Loucy (cell line): ENCODE data around the gene CTSH.
A peak's percentile ranks its signal among the peaks of the same experiment; 100 is the strongest.

Experiments
- H2AFZ ChIP-seq: fragments of 200-600 bp; sonication (generic); 2 replicates; pipeline ENCODE4 v1.6.0; 2016; ENCODE audit warnings: antibody characterized with exemption, mild to moderate bottlenecking, low read length, moderate library complexity
- H3F3A ChIP-seq: fragments of 200-600 bp; 2 replicates; pipeline ENCODE4 v1.6.0; 2016; ENCODE audit warnings: antibody characterized with exemption, low read depth, mild to moderate bottlenecking
- H3K27me3 ChIP-seq: fragments of 200-600 bp; sonication (generic); 2 replicates; pipeline ENCODE4 v1.6.1; 2014; ENCODE audit warnings: low read length, mild to moderate bottlenecking; ENCODE audit not compliant: insufficient read depth, poor library complexity, severe bottlenecking
- H3K36me3 ChIP-seq: fragments of 200-600 bp; sonication (generic); 2 replicates; pipeline ENCODE4 v1.6.1; 2016; ENCODE audit warnings: low read length; ENCODE audit not compliant: insufficient read depth
- H3K4me1 ChIP-seq: fragments of 200-600 bp; sonication (generic); 2 replicates; pipeline ENCODE4 v1.5.1; 2014; ENCODE audit warnings: low read length, mild to moderate bottlenecking; ENCODE audit not compliant: insufficient read depth, poor library complexity, severe bottlenecking
- H3K4me2 ChIP-seq: fragments of 200-600 bp; sonication (generic); 2 replicates; pipeline ENCODE4 v1.6.0; 2014; ENCODE audit warnings: antibody characterized with exemption, low read length, low read depth, mild to moderate bottlenecking; ENCODE audit not compliant: poor library complexity, severe bottlenecking
- H3K4me3 ChIP-seq: fragments of 200-600 bp; sonication (generic); 2 replicates; pipeline ENCODE4 v1.5.1; 2014; ENCODE audit warnings: low read length, mild to moderate bottlenecking, mixed read lengths; ENCODE audit not compliant: poor library complexity, severe bottlenecking
- H3K79me2 ChIP-seq: fragments of 200-600 bp; sonication (generic); 2 replicates; pipeline ENCODE4 v1.6.1; 2014; ENCODE audit warnings: low read length; ENCODE audit not compliant: insufficient read depth
- H3K9ac ChIP-seq: fragments of 200-600 bp; sonication (generic); 2 replicates; pipeline ENCODE4 v1.6.0; 2014; ENCODE audit warnings: mild to moderate bottlenecking, low read depth, low read length, moderate library complexity; ENCODE audit not compliant: poor library complexity, severe bottlenecking
- H3K9me2 ChIP-seq: fragments of 200-600 bp; sonication (generic); replicated peaks from 2 replicates; pipeline ENCODE4 v1.6.1; 2016; ENCODE audit warnings: low read depth, low read length, mixed read lengths
- H3K9me3 ChIP-seq: fragments of 200-600 bp; sonication (generic); 2 replicates; pipeline ENCODE4 v1.6.1; 2014; ENCODE audit warnings: mild to moderate bottlenecking, antibody characterized with exemption, low read length, low read depth; ENCODE audit not compliant: insufficient read depth
- H4K20me1 ChIP-seq: fragments of 200-600 bp; sonication (generic); 2 replicates; pipeline ENCODE4 v1.6.0; 2014; ENCODE audit warnings: antibody characterized with exemption, low read length, mild to moderate bottlenecking; ENCODE audit not compliant: insufficient read depth, poor library complexity, severe bottlenecking
- EZH2phosphoT487 ChIP-seq: fragments of 200-600 bp; IDR thresholded peaks from 2 replicates; pipeline ENCODE4 v1.6.1; 2018; ENCODE audit warnings: antibody characterized with exemption, mild to moderate bottlenecking, moderate library complexity, borderline replicate concordance
- TF ChIP-seq, protein P1 (sequence below): fragments of 200-600 bp; sonication (generic); conservative IDR thresholded peaks from 2 replicates; pipeline ENCODE4 v1.5.1; 2014; ENCODE audit warnings: mild to moderate bottlenecking, antibody characterized with exemption, low read length

The CTSH gene

DNA sequence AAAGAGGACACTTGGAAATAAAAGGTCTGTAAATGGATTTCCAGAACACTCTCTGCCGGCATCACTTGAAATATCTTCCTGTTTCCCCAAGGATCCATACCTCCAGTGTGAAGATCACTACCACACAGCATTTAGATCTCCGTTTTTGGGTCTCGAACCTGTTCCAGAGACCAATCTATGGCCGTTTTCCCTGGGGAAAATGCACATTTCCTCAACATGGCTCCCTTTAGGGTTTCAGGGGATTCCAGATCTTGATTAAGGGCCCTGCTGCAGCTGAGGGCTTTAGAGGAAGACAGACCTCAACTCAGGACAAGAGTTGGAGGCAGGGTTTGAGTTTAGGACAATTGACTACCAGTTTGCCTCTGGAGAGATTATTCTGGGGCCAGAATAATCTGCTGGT is 2.1 kb downstream of the CTSH start:
- Histone ChIP-seq H4K20me1 (no peaks in the 10 kb centered on the region), H3K27me3 (no peaks in the 10 kb centered on the region), H3F3A (no peaks in the 10 kb centered on the region; the same call in 1 of the 2 replicates), H3K4me2 (no peak overlapping the region), H3K9ac (no peak overlapping the region), H3K79me2 (peaks cover 23% of the 10 kb centered on the region; the same call in 1 of the 2 replicates), H3K4me1 (peaks cover 31% of the 10 kb centered on the region), H2AFZ (no peak overlapping the region), H3K36me3 (no peaks in the 10 kb centered on the region), H3K9me3 (no peaks in the 10 kb centered on the region), H3K9me2 (no peaks in the 10 kb centered on the region), H3K4me3 (no peak overlapping the region)
- TF ChIP-seq, protein P1, sequence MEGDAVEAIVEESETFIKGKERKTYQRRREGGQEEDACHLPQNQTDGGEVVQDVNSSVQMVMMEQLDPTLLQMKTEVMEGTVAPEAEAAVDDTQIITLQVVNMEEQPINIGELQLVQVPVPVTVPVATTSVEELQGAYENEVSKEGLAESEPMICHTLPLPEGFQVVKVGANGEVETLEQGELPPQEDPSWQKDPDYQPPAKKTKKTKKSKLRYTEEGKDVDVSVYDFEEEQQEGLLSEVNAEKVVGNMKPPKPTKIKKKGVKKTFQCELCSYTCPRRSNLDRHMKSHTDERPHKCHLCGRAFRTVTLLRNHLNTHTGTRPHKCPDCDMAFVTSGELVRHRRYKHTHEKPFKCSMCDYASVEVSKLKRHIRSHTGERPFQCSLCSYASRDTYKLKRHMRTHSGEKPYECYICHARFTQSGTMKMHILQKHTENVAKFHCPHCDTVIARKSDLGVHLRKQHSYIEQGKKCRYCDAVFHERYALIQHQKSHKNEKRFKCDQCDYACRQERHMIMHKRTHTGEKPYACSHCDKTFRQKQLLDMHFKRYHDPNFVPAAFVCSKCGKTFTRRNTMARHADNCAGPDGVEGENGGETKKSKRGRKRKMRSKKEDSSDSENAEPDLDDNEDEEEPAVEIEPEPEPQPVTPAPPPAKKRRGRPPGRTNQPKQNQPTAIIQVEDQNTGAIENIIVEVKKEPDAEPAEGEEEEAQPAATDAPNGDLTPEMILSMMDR: no peak
- no peak for TF ChIP-seq EZH2phosphoT487

DNA sequence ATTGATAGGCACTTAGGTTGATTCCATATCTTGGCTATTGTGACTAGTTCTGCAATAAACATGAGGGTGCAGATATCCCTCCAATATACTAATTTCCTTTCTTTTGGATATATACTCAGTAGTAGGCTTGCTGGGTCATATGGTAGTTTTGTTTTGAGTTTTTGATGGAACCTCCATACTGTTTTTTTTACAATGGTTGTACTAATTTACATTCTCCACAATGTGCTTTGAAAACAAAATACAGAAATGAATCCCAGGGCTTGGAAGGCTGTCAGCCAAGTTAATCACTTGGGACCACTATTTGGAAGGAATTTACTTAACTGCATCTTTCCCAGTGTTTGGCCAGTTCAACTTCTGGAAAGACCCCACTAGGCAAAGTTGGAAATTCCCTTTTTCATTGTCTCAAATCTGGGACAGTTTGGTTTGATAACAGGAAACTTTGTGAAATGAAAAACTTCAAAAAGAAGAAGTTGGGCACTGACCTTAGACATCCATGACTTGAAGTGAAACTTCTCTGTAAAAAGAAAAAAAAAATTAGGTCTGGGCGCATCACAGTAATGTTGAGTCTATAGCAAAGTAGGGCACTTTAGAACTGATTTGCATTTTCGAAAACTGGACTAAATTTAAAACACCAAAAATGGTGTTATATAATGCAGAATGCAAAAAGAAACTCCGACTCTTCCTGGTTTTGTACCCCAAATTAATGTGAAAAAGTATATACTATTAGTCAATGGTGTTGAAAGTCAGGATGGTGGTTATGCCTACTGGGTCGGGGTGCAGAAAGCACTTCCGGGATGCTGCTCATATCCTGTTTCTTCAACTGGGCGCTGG is 6.0 kb downstream of the CTSH start:
- Histone ChIP-seq H2AFZ (no peak overlapping the region), H3K9me2 (no peaks in the 10 kb centered on the region), H3K9me3 (no peaks in the 10 kb centered on the region), H3K4me3 (no peak overlapping the region), H3K79me2 (peaks cover 15% of the 10 kb centered on the region), H3K9ac (no peak overlapping the region), H3F3A (no peaks in the 10 kb centered on the region), H3K27me3 (no peaks in the 10 kb centered on the region), H3K4me2 (no peak overlapping the region), H3K36me3 (no peaks in the 10 kb centered on the region), H3K4me1 (peaks cover 44% of the 10 kb centered on the region), H4K20me1 (no peaks in the 10 kb centered on the region)
- no peak for TF ChIP-seq EZH2phosphoT487
- TF ChIP-seq, protein P1: no peak

GRCh38 chr15:78937132-78937739 is 7.6 kb downstream of the CTSH start:
- Histone ChIP-seq H3K9me2 (no peaks in the 10 kb centered on the region), H3K4me1 (peaks cover 31% of the 10 kb centered on the region), H3K79me2 (no peaks in the 10 kb centered on the region; the same call in 1 of the 2 replicates), H3K36me3 (no peaks in the 10 kb centered on the region), H3K27me3 (no peaks in the 10 kb centered on the region), H4K20me1 (no peaks in the 10 kb centered on the region), H3K4me2 (peak overlapping the region; percentile 71), H3K9ac (peak overlapping the region; percentile 68), H2AFZ (peak overlapping the region; percentile 5; the same call in 1 of the 2 replicates), H3K9me3 (no peaks in the 10 kb centered on the region), H3K4me3 (peak overlapping the region; percentile 64), H3F3A (no peaks in the 10 kb centered on the region)
- TF ChIP-seq, protein P1: no peak
- TF ChIP-seq EZH2phosphoT487: no peak
